ENCODE measurements around the gene MERTK. TPM values are rescaled to one million over a fixed set of nuclear protein-coding genes. Genes with fewer than 3 reads are reported as not detected.
"Not testable (repeated sequence)": the region's sequence is repeated elsewhere in the genome, so short reads cannot be mapped to it uniquely, and the experiment has no call there.

MERTK gene
- total RNA-seq (2014; rRNA removed; shearing (Covaris generic)), result 1.1 and 1.2 TPM in 2 replicates
- 0.49 and 0.76 TPM in 2 replicates for polyA plus RNA-seq (2014; cell fraction: nucleus; rRNA removed)

DNA sequence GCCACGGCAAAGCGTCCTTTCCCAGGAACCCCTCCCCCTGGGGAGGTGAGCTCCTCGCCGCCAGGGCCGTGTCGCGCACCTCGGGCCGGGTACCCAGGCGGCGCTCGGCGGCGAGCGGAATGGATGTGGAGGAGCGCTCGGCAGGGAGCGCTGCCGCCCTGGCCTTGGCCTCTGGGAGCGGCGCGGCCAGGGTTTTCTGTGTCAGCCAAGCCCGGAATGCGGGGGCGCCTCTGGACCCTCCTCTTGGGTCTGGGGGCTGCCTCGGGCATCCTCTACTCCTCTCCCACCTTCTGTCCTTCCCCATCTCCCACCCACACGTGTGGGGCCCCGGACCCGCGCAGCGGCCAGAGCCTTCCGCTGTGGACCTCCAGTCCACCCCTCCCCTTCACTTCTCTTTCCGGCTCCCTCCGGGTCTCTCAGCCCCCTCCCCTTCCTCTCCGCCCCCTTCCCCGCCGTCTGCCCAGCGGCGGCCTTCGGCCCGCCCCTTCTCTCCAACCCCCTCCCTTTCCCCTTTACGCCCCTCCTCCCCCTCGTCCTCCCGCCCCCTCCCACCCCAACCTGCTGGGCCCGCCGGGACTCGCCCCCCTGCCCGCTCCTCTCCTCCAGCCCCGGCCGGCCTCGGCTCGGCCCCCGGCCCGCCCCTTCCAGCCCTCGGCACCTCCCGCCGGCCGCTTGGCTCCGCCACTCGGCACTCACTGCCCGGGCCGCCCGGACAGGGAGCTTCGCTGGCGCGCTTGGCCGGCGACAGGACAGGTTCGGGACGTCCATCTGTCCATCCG is at the start of gene MERTK:
MERTK (plus strand) TSS at position 684 of the 779 bp plus-strand sequence. CDS start 129 bp downstream, outside the sequence.
- DNase-seq (ENCODE audit: extremely low read depth, low read depth), result peak; percentile 59

DNA sequence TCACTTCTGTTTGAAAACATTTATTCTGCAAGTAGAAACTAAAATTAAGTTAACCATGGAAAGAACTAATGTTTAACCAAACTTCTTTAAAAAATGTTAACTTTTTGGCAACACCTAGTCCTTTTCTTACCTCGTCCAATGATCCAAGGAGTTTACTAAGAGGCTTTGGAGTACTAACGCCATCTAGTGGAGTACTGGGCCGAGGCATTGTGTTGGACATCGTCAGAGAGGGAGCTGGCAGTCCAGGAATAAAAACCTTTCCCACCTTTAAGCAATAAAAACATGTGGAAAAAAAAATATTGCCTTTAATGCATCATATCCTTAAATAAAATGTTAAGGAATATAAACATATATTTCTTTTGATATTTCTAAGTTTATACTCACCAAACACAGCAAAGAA is 47.8 kb upstream of the MERTK start:
- DNase-seq (ENCODE audit: extremely low read depth, low read depth), result peak; percentile 36

DNA sequence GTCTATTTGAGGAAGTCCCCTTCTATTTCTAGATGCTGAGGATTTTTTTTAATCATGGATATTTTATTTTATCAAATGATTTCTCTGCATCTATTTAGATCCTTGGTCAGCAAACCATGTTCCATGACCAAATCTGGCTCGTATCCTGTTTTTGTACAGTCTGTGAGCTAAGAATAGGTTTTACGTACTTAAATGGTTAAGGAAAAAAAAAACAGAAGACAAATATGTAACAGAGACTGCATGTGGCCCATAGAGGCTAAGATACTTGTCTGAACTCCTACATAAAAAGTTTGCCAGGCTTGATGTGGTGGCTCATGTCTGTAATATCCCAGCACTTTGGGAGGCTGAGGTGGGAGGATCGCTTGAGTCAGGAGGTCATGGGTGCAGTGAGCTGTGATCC is 45.9 kb upstream of the MERTK start:
- not testable (repeated sequence) for DNase-seq (ENCODE audit: extremely low read depth, low read depth)

DNA sequence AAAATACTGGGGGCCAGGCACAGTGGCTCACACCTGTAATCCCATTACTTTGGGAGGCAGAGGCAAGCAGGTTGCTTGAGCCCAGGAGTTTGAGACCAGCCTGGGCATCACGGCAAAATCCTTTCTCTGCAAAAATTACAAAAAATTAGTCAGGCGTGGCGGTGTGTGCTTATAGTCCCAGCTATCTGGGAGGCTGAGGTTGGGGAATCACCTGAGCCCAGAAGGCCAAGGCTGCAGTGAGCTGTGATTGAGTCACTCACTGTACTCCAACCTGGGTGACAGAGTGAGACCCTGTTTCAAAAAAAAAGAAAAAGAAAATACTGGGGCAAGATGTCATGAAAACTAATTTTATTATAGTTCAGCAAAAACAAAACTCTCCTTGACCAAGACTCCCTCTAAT is 38.4 kb upstream of the MERTK start:
- not testable (repeated sequence) for DNase-seq (ENCODE audit: extremely low read depth, low read depth)

DNA sequence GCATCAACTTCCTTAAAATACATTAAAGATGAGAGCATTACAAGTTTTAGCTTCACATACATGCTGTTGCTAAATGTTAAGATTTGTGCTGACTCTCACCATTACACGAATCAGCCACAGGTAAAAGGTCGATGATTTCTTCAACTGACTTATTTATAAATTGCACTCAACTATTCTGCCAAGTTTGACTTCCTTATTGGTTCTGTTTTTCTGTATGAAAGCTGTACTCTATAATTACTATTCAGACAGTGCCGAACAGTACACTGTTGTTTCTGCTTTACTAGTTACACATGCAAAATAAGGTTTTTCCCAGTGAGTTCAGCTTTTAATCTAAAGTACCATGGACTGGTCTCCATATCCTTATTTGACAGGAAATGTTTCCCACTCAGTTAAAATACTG is 33.3 kb upstream of the MERTK start:
- DNase-seq (ENCODE audit: extremely low read depth, low read depth), result not testable (repeated sequence)

DNA sequence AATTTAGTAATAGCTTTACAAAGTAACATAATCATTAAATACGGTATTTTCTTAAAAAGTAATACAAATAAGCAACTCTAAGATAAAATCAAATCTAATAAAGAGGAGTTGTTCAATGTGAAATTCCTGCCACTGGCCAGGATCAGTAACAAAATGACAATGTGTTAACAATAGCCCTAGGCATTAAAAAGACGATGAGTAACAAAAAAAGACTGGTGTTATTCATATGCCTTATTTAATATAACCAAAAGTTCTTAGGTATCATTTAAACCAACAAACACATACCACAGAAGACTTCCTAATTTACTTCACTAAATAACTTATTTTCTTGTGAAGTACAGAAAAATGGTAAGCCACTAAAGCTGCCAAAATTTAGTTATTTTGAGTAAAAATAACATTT is 25.6 kb upstream of the MERTK start:
- DNase-seq (ENCODE audit: extremely low read depth, low read depth), result not testable (repeated sequence)

DNA sequence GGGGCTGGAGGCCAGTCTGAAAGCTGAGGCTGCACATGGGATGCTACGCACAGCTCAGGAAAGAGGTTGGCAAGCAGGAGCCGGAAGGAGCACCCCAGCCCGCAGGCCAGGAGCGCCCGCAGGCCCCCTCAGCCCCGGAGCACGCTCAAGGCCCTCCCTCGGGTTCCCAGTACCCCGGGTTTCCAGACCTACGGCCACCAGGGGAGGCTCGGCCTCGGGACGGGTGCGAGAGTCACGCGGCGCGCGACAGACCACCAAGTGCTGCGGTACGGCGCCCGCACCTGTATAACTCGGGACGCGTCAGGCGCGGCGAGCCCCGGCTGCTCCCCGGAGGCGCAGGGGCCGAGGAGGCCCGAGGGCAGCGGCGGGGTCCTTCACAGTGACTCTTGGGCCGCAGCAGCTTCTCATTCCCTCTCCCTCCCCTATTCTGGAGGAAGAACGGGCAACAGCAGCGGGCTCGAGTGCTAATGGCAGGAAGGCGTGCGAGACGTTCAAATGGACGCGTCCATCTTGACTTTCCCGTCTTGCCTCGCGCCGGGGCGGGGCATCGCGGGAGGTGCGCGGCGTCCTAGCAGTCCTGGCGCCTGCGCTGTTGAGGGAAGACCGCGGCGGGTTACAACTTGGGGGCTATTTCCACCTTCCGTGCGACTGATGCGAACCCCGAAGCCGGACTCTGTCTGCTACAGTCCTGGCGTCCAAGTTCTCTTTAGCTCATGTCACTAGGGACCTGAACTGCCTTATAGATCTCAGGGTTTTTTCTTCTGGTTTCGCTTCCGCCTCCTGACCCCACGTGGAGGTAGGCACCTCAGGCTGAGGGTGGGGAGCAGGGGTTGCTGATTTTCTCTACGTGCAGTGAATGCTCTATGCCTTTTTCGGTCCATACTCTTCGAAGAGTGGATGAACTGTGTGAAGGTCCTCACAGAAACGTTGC is 14.5 kb upstream of the MERTK start, which contains the start of gene ANAPC1:
ANAPC1 (minus strand) TSS at position 533 of the 931 bp plus-strand sequence. CDS start 3,368 bp downstream, outside the sequence.
- DNase-seq (ENCODE audit: extremely low read depth, low read depth), result peak; percentile 81

DNA sequence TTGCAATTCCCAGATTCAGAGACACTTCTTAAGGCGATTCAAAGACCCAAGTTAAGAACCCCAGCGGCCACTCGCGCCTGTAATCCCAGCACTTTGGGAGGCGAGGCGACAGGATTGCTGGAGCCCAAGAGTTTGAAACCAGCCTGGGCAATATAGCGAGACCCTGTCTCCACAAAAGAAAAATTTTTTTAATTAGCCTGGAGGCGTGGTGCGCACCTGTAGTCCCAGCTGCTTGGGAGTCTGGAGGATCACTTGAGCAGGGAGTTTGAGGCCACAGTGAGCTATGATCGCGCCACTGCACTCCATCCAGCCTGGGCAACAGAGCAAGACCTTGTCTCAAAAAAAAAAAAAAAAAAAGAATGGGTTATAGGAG is 13.8 kb upstream of the MERTK start:
- DNase-seq (ENCODE audit: extremely low read depth, low read depth), result no peak

DNA sequence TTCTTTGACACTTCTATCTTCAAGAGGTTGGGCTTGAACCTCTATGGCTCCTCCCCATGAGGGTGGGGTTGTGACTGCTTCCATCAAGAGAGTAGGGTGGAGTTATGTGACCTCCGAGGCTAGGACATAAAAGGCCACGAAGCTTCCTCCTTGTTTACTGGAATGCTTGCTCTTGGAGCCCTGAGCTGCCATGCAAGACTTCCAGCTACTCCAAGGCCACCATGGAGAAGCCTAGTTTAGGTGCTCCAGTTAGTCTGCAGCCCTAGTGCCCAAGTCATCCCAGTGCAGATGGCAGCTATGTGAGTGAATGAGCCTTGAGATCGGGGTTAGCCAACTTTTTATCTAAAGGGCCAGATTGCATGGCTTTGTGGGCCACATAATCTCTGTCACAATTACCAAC is 2.4 kb upstream of the MERTK start:
- DNase-seq (ENCODE audit: extremely low read depth, low read depth), result no peak

DNA sequence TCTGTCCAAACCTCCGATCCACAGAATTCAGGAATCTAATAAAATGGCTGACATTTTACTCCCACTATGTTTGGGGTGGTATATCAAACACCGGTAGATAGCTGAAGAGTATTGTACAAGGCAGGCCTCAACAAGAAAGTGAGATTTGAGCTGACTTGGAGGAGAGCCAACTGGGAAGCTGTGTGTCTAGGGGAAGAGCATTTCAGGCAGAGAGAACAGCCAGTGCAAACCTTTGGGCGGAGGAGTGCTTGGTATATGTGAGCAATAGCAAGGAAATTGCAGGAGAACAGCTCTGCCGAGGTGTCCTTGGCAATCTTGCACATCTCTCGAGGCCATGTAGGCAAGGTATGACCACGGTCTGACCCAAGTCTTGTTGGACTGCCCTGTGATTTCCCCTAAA is 1.8 kb upstream of the MERTK start:
- no peak for DNase-seq (ENCODE audit: extremely low read depth, low read depth)

DNA sequence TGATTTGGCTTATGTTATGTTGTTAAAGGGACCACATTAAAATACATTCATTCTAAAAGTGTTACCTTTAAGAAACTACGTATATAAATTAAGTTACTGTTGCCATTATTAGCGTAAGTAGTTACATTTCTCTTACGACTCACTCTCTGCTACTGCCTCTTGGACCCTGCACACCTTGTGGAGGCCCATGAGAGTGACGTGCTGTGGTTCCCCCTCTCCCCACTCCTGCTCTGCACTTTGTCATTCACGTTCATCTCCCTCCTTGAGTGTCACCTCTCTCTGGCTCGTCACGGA is 830 bp upstream of the MERTK start:
- DNase-seq (ENCODE audit: extremely low read depth, low read depth), result no peak

DNA sequence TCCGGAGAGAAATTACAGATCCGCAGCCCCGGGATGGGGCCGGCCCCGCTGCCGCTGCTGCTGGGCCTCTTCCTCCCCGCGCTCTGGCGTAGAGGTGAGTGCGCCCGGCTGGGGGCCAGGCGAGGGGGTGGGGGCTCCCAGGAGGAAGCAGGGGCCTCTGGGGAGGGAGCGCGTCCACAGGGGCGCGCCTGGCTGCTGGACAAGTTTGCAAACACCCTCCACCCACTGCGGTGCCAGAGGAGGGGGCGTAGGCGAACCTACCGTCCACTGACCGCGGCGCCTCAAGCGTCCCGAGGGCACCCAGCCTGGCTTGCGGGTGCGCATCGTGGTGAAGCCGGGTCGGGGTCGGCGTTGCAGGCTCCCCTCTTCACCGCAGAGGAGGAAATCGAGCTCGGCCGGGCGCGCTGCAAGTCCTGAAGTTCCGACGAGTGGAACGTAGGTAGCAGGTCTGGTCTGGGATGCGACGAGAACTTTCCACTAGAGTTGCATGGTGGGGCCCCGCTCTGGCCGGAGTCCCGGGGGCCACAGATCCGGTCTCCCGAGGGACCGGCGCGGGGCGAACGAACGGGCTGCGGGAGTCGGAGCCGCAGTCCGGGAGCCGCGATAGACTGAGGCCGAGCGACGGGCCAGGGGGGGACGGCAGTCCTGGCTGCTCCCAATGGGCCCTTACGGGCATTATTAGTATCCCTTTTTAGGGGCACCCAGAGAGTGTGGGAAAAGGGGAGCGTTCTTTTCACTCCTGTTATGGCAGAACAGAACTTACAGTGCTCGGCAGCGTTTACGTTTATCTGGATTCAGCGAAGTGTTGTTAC is 502 bp downstream of the MERTK start:
- DNase-seq (ENCODE audit: extremely low read depth, low read depth), result no peak

DNA sequence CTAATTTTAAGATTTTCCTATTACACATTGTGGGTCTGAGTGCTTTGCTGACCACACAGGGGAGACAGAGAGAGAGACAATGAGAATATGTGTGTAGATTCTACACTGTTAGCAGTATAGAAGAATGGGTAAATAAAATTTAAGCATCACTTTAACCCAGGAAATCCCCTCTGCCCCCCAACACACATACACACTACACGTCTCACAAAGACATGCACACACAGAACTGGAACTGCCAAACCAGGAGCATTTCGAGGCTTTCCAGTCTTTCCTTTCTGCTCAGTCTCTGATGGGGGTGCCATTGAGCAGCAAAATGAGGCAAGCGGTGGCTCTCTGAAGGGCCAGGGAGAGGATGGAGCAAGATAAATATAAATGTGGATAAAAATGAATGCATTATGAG is 2.5 kb downstream of the MERTK start:
- DNase-seq (ENCODE audit: extremely low read depth, low read depth), result peak; percentile 44

DNA sequence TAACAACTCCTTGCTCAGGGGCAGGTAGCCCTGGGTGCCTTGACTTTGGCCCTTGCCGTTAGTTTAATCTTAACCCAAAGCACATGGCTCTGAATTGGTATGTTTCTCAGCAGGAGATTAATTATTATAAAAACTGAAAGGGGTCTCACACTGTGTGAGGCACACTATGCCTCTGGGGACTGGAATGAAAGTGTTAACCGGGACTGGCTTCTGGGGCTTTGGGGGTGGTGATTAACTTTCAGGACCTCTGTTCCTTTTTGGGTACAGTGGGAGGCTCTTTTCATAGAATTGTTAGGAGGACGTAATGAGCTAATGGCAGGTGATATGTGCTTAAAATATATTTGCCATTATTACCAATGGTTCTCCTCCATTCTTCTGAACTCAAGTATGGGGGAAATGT is 5.1 kb downstream of the MERTK start:
- DNase-seq (ENCODE audit: extremely low read depth, low read depth), result no peak

DNA sequence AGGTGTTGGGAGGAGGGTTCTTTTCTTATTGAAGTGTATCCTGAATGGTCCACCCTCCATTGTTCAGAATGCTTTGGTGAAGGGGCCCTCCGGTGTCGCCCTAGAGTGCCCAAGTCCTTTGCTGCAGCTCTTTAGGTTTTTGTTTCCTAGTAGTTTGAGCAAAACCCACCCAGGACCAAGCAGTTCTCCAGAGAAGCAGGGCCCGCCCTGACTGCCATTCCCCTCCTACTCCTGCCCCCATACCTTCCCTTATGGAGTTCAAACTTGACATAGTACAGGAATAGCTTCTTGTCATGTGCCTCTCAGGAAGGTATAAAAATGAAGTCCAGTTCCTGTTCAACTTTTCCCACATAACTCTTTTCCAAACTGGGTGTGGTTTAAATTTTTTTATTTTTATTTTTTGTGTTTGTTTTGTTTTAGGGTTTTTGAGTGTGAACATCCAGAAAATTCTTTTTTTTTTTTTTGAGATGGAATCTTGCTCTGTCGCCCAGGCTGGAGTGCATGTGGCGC is 5.6 kb downstream of the MERTK start:
- no peak for DNase-seq (ENCODE audit: extremely low read depth, low read depth)

DNA sequence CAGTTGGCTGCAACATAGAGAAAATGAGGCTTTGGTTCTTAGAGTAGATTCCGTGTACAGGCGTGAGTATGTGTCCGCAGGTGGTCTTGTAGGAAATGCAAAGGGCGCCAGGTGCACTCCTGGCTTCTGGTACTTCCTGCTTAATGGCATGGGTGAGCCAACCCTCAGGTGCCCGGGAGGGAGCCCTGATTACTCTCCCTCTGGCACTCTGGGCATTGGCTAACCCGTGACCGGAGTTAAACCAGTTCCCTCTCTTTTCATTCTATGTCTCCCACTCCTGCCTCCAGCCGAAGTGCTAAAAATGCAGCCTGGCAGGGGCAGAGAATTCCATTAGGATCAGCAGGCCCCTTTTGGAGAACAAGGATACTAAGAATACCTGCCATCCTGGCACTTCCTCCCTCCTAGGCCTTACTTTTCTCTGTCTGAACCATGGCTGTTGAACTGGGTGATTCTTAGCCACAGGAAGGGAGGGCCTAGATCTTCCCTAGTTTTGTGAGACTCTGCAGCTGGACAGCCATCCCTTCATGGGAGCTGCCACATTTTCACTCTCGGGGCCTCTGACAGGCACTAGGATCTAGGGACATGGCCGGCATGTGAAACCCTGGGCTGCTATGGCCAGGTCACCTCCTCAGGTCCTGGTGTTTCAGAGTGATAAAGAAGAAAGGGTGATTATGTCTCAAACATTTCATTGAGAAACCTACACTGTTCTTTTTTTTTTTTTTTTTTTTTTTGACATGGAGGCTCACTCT is 6.5 kb downstream of the MERTK start:
- no peak for DNase-seq (ENCODE audit: extremely low read depth, low read depth)

DNA sequence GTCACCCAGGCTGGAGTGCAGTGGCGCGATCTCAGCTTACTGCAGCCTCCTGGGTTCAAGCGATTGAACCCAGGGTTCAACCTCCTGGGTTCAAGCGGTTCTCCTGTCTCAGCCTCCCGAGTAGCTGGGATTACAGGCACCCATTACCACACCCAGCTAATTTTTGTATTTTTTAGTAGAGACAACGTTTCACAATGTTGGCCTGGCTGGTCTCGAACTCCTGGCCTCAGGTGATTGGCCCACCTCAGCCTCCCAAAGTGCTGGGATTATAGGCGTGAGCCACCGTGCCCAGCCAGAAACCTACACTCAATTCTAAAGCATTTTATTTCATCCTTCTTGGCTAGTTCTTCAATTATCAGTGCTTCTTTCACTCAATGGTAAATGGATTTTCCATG is 7.1 kb downstream of the MERTK start:
- DNase-seq (ENCODE audit: extremely low read depth, low read depth), result not testable (repeated sequence)

DNA sequence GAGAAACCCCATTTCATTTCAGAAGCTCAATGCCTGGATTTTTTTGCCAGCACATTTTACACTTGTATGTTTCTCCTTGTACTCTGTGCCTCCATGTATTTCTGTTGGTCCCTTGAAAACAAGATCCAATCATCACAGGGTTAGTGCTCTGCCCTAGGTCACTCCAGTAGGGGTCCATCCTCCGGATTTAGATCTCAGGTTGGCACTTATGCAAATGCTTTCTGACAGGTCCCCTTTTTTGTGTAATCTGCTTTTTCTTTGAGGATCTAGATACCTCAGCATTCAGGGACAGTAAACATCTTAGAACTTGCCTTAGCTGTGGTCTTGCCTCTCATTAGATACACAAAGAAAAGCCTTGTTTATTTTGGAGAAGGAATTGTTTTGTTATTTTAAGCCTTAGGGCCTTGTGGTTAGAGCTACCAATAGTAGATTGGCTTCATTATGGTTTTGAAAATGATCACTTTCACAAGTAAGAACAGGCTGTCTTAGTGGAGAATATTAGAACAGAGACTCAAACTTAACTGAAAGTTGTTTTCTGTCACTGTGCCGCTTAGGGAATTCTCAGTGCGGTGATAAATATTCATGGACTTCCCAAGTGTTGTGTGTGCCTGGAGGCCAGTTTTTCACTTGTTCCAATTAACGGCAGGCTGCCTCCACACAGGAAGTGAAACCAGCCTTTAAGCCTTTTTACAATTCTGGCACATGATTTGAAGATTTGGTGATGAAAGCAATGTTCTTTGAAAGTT is 7.8 kb downstream of the MERTK start:
- no peak for DNase-seq (ENCODE audit: extremely low read depth, low read depth)

DNA sequence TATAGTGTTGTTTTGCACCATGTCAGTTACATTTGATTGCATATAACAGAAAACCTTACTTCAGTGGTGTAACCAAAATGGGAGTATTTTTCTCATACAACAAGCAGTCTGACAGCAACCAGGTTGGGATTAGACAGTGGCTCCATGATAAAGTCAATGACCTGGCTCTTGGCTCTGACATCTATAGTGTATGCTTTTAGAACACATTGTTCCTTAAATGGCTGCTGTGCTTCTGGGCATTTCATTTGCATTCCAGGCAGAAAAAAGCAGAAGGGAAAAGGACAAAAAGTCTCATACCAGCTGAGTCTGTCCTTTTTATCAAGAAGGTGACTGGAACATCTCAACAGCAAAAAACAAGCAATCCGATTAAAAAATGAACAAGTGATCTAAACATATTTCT is 10.2 kb downstream of the MERTK start:
- no peak for DNase-seq (ENCODE audit: extremely low read depth, low read depth)
